ENCODE results near the gene PDPK1.

Gene PDPK1

DNA sequence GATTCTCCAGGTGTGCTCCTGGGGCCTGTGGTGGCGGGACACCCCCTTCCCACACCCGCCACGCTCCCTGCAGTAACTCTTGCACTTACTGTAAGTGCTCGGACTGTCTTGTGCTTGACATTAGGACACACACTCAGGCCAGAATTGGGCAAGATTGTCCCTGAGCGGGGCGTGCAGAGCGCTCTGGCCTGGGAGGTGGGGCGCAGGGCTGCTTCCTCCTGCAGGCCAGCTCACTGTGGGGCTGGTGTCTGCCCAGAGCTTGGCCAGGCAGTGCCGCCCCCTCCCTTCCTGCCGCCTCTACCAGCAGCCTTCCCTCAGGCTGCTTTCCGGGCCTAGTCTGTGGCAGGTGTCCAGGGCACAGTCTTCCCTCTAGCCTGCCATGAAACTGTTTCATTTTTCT is 30.2 kb upstream of the PDPK1 start:
- Histone ChIP-seq H3K36me3 (ENCODE audit: control insufficient read depth, insufficient read depth, low read length) (no peaks in the 10 kb centered on the region), H3K9me3 (ENCODE audit: control insufficient read depth, insufficient read depth, low read length) (no peaks in the 10 kb centered on the region), H3K4me3 (ENCODE audit: low read length) (no peak overlapping the region), H3K4me1 (ENCODE audit: control insufficient read depth, insufficient read depth, low read length) (peaks cover 7% of the 10 kb centered on the region; the same call in 1 of the 2 replicates), H3K27me3 (ENCODE audit: control insufficient read depth, insufficient read depth, low read length) (no peaks in the 10 kb centered on the region), H3K27ac (ENCODE audit: low read length) (no peak overlapping the region)
- WGBS (ENCODE audit: insufficient coverage, insufficient read length): no CpG with 5 or more reads among the region's 11 CpGs
- no peak for DNase-seq (ENCODE audit: low read depth, low spot score)

DNA sequence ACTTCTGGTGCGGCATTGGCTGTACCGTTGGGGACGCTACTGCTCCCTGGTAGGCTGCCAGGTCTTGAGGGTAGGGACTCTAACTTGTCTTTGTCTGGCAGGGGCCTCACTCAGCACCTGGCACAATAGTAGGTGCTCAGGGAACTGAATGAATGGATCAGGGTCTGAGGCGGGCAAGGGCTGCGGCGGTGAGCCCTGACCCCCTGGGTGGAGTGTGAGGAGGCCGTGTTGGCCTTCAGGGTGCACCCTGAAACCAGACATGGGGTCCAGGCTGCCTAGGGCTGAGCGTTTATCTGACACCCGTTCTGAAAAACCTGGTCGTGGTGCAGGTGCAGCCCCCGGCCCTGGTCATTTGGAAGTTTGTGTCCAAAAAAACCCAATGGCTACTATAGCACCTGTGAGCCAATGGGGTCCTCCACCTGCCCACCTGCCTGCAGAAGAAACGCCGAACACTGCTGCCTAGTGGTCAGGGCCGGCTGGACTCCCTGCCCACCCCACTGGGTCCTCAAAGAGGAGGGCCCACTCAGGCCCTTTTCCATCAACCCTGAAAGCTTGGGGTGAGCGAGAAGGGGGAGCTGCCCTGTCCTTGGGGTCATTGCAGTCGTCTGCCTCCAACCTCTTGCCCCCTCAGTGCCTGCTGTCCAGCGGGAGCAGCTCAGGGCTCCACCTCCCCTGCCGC is 29.0 kb upstream of the PDPK1 start:
- DNase-seq (ENCODE audit: low read depth, low spot score): no peak
- H3K4me3 ChIP-seq (ENCODE audit: low read length): no peak overlapping the region
- peaks cover 7% of the 10 kb centered on the region; the same call in 1 of the 2 replicates for H3K4me1 ChIP-seq (ENCODE audit: control insufficient read depth, insufficient read depth, low read length)
- WGBS (ENCODE audit: insufficient coverage, insufficient read length): no CpG with 5 or more reads among the region's 18 CpGs
- no peaks in the 10 kb centered on the region for H3K9me3 ChIP-seq (ENCODE audit: control insufficient read depth, insufficient read depth, low read length)
- no peaks in the 10 kb centered on the region for H3K27me3 ChIP-seq (ENCODE audit: control insufficient read depth, insufficient read depth, low read length)
- no peak overlapping the region for H3K27ac ChIP-seq (ENCODE audit: low read length)
- H3K36me3 ChIP-seq (ENCODE audit: control insufficient read depth, insufficient read depth, low read length): no peaks in the 10 kb centered on the region

DNA sequence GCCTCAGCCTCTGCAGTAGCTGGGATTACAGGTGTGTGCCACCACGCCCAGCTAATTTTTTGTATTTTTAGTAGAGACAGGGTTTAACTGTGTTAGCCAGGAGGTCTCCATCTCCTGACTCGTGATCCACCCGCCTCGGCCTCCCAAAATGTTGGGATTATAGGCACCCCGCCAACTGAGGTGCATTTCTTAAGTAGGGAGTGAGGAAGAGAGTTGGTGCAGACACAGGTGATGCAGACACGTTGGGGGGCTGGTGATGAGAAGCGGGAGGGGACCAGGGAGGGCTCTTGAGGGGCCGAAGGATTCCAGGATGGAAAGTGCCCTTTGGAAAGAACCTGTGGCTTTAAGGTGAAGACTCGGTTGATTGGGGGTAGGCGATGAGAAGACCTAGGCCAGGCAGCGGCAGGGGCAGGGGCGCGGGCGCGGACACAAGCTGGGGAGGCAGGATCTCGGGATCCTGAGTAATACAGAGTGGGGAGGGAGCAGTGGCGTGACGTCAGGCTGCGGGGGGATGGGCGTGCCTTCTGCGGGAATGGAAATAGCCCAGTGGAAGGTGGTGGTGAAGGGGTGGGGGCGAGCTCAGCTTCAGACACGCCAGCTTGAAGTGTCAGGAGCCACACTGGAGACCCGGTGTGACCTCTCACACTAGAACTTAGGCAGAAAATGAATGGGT is 26.6 kb upstream of the PDPK1 start:
- Histone ChIP-seq H3K27me3 (ENCODE audit: control insufficient read depth, insufficient read depth, low read length) (no peaks in the 10 kb centered on the region), H3K27ac (ENCODE audit: low read length) (no peak overlapping the region), H3K4me1 (ENCODE audit: control insufficient read depth, insufficient read depth, low read length) (peaks cover 10% of the 10 kb centered on the region), H3K9me3 (ENCODE audit: control insufficient read depth, insufficient read depth, low read length) (no peaks in the 10 kb centered on the region), H3K4me3 (ENCODE audit: low read length) (no peak overlapping the region), H3K36me3 (ENCODE audit: control insufficient read depth, insufficient read depth, low read length) (no peaks in the 10 kb centered on the region)
- no peak for DNase-seq (ENCODE audit: low read depth, low spot score)
- no CpG with 5 or more reads among the region's 24 CpGs for WGBS (ENCODE audit: insufficient coverage, insufficient read length)

DNA sequence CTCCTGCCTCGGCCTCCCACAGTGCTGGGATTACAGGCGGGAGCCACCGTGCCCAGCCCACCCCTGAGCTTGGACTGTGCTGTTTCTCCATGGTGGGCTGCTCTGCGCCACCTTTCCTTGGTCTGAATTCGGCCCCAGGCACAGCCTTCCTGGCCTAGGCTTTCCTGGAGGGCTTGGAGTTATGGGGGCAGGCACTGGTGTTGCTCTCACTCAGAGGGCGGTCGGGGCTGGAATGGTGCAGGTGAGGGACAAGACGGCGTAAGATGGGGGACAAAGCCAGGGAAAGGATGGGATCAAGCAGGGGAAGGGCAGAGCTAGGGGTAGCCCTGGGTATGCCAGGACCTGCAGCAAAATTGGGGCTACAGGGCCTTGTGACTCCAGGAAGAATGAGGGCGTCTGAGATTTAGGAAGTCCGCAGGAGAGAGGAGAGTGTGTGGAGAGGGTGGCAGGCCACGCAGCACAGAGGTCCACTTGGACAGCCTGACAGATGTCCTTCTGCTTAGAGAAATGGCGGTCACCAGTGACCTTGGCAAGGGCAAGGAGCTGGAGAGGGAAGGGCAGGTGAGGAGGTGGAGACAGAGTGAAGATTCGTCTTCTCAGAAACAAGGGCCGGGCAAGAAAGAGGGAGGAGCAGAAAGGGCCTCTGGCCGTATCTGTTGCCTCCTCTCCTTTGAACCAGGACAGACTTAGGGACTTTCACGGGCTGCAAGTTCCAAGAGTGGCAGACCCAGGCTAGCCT is 25.7 kb upstream of the PDPK1 start:
- no peak overlapping the region for H3K27ac ChIP-seq (ENCODE audit: low read length)
- no peak for DNase-seq (ENCODE audit: low read depth, low spot score)
- no CpG with 5 or more reads among the region's 17 CpGs for WGBS (ENCODE audit: insufficient coverage, insufficient read length)
- no peaks in the 10 kb centered on the region for H3K27me3 ChIP-seq (ENCODE audit: control insufficient read depth, insufficient read depth, low read length)
- no peak overlapping the region for H3K4me3 ChIP-seq (ENCODE audit: low read length)
- H3K9me3 ChIP-seq (ENCODE audit: control insufficient read depth, insufficient read depth, low read length): no peaks in the 10 kb centered on the region
- H3K36me3 ChIP-seq (ENCODE audit: control insufficient read depth, insufficient read depth, low read length): no peaks in the 10 kb centered on the region
- H3K4me1 ChIP-seq (ENCODE audit: control insufficient read depth, insufficient read depth, low read length): peaks cover 10% of the 10 kb centered on the region

DNA sequence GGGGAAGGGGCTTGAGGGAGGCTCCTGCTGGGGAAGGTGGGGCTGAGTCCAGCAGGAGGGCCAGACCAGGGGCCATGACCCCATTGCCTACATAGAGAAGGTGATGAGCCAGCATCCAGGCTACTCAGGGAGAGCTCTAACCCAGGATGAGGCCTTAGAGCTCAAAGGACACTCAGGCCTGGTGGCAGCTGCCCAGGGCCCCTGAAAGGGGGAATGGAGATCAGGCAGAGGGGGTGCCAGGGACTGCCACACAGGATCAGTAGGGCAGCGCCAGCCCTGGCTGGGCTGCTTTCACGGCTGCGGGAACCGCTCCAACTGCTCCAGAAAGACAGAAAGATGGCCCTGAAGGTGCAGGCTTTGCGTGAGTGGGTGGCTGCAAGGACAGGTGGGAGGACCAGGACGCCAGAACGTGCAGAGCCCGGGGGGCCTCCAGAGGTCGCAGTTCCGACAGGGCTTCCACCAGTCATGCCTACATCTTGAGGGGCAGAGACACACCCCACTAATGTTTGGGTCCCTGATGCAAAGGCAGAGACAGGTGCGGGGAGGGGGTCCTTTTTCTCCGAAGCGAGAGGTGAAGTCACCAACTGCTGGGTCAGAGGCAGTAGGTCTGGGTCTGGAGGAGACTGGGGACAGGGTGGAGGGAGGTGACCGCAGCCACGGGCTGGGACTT is 25.0 kb upstream of the PDPK1 start:
- H3K9me3 ChIP-seq (ENCODE audit: control insufficient read depth, insufficient read depth, low read length): no peaks in the 10 kb centered on the region
- H3K27ac ChIP-seq (ENCODE audit: low read length): no peak overlapping the region
- peak overlapping the region; percentile 97; the same call in 1 of the 2 replicates for H3K4me3 ChIP-seq (ENCODE audit: low read length)
- DNase-seq (ENCODE audit: low read depth, low spot score): no peak
- H3K36me3 ChIP-seq (ENCODE audit: control insufficient read depth, insufficient read depth, low read length): no peaks in the 10 kb centered on the region
- H3K4me1 ChIP-seq (ENCODE audit: control insufficient read depth, insufficient read depth, low read length): peaks cover 10% of the 10 kb centered on the region
- no CpG with 5 or more reads among the region's 15 CpGs for WGBS (ENCODE audit: insufficient coverage, insufficient read length)
- no peaks in the 10 kb centered on the region for H3K27me3 ChIP-seq (ENCODE audit: control insufficient read depth, insufficient read depth, low read length)

DNA sequence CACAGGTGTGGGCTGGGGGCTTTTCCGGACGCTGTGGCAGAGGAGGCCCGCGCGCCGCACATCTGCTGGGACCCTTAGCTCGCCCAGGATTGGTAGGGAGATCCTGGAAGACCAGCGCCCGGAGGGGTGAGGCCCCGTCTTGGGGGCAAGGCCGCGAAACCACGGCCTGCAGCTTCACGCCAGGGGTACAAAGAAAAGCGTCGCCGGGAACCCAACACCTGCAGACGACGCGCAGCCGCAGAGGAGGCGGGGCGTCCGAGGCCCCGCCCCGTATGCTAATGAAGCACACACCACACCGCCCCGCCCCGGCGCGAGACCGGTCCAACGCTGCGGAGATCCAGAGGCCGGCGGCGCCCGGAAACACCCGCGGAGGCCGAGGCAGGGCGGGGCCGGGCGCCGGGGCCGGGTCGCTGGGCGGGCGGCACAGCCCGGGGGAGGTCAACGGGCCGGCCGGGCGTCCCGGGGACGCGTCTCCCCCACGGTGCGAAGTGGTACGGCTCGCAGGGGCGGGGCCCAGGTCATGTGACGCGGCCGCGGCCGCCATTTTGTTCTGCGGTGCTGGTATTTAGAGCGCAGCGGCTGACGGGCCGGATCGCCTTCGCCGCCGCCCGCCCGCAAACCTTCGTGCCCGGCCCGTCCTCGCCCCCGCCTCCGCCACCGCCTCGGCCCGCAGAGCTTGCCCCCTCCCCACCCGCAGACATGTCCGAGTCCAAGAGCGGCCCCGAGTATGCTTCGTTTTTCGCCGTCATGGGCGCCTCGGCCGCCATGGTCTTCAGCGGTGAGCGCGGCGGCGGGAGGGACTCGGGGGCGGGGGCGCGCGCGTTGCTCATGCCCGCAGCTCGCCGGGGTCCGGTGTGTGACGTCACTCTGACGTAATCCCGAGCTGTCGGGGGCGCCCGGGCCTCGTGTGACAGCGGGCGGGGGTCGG is 24.2 kb upstream of the PDPK1 start, which contains the start of gene ATP6V0C:
ATP6V0C (plus strand) TSS at position 548 of the 928 bp plus-strand sequence; CDS start at position 700, 152 bp downstream.
- no peaks in the 10 kb centered on the region for H3K27me3 ChIP-seq (ENCODE audit: control insufficient read depth, insufficient read depth, low read length)
- WGBS (ENCODE audit: insufficient coverage, insufficient read length): no CpG with 5 or more reads among the region's 122 CpGs
- no peaks in the 10 kb centered on the region for H3K36me3 ChIP-seq (ENCODE audit: control insufficient read depth, insufficient read depth, low read length)
- peak within 1 kb of the TSS; percentile 97 for H3K4me3 ChIP-seq (ENCODE audit: low read length)
- no peak for DNase-seq (ENCODE audit: low read depth, low spot score)
- H3K9me3 ChIP-seq (ENCODE audit: control insufficient read depth, insufficient read depth, low read length): no peaks in the 10 kb centered on the region
- H3K4me1 ChIP-seq (ENCODE audit: control insufficient read depth, insufficient read depth, low read length): peaks cover 10% of the 10 kb centered on the region
- no peak within 1 kb of the TSS for H3K27ac ChIP-seq (ENCODE audit: low read length)

DNA sequence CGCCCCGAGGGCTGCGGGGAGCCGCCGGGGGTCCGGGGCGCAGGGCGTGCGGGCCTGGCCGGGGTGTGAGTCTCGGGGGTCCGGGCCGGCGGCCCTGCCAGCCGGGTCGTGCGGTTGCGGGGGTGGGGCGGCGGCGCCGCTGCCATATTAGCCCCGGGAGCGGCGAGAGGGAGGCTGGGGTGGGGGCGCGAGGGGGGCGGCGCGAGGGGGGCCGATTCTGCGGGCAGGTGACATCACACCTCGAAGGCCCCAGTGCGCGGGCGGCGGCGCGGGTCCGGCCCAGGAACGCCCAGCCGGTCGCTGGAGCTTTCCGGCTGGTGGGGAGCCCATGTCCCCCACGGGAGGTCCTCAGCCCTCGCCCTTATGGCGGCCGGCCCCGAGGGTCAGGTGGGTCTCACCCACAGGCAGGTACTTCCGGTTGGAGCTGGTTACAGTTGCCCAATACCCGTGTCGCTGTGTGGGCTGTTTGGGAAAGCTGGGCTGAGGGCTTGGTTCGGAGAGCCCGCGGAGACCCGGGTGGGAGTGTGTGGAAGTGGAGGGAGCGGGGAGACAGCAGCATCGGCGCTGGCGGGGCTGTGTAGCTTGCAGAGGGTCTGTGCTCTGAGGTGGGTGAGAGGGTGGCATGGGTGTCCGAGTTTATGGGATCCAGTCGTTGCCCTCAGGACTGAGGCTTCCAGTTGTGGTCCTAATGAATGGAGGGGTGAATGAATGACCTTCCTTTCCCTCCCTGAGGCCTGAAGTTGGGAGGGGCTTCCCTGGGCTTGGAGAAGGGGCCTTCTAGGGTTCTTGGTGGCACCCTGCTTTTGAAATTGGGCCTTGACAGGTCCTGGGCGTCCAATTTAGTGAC is 23.3 kb upstream of the PDPK1 start:
- Histone ChIP-seq H3K36me3 (ENCODE audit: control insufficient read depth, insufficient read depth, low read length) (no peaks in the 10 kb centered on the region), H3K9me3 (ENCODE audit: control insufficient read depth, insufficient read depth, low read length) (no peaks in the 10 kb centered on the region), H3K4me1 (ENCODE audit: control insufficient read depth, insufficient read depth, low read length) (peaks cover 10% of the 10 kb centered on the region), H3K27ac (ENCODE audit: low read length) (no peak overlapping the region), H3K27me3 (ENCODE audit: control insufficient read depth, insufficient read depth, low read length) (no peaks in the 10 kb centered on the region), H3K4me3 (ENCODE audit: low read length) (peak overlapping the region; percentile 97)
- WGBS (ENCODE audit: insufficient coverage, insufficient read length): no CpG with 5 or more reads among the region's 63 CpGs
- no peak for DNase-seq (ENCODE audit: low read depth, low spot score)

DNA sequence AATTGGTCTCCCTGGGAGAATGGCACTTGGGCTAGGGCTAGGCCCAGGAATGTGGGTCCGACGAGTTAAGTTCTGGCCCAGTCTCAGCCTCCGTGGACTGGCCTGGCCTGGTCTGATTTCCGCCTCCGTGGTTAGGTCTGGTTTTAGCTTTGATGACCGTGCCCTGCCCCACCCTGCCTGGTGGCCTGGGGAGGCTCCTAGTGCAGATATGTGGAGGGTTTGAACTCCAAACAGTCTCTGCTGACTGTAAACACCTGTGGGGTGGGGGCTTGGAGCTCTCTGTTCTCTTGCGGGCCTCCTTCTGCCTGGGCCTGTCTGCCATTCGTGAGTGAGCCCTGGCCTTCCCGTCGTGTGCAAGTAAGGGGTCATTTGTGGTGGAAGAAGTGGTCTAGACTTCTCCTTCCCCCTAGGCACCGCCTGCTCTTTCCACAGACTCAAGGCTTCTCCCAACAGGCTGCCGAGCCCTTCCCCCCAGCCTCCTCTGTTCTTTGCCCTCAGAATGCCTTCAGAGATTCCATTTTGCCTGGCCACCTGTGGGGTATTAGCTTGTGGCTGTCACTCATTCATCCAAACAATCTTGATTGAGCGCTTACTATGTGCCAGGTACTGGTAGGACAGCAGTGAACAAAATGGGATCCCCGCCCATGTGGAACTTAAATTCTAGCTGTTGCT is 22.5 kb upstream of the PDPK1 start:
- Histone ChIP-seq H3K4me1 (ENCODE audit: control insufficient read depth, insufficient read depth, low read length) (peaks cover 10% of the 10 kb centered on the region), H3K36me3 (ENCODE audit: control insufficient read depth, insufficient read depth, low read length) (no peaks in the 10 kb centered on the region), H3K27ac (ENCODE audit: low read length) (no peak overlapping the region), H3K9me3 (ENCODE audit: control insufficient read depth, insufficient read depth, low read length) (no peaks in the 10 kb centered on the region), H3K27me3 (ENCODE audit: control insufficient read depth, insufficient read depth, low read length) (no peaks in the 10 kb centered on the region), H3K4me3 (ENCODE audit: low read length) (peak overlapping the region; percentile 97; the same call in 1 of the 2 replicates)
- no peak for DNase-seq (ENCODE audit: low read depth, low spot score)
- WGBS (ENCODE audit: insufficient coverage, insufficient read length): no CpG with 5 or more reads among the region's 14 CpGs

Data from iPS DF 6.9 (cell line).